Body of pancreas (tissue), 4 donors: ENCODE measurements around the gene CTBP1. TPM values are rescaled to one million over a fixed set of nuclear protein-coding genes. Genes with fewer than 3 reads are reported as not detected.

Experiments
- ATAC-seq: fragments of 150-250 bp; one replicate; pipeline ENCODE4 v1.9.1; 2016
- DNase-seq, 4 donors: peaks; one replicate each; pipeline ENCODE4 v3.0.0-alpha.2; 2019
- H3K27ac ChIP-seq, 4 donors: fragments of 200-600 bp; sonication (generic); 1 replicate in 3 of 4; 2 replicates in 1 of 4; pipeline versions ENCODE4 v1.5.1 to v1.6.1; 2016 to 2019; ENCODE audit warnings: mild to moderate bottlenecking in 1 of 4, mixed read lengths in 1 of 4, moderate library complexity in 1 of 4
- H3K27me3 ChIP-seq, 2 donors: fragments of 200-600 bp; sonication (generic); one replicate each; pipeline ENCODE4 v1.6.0; 2016; ENCODE audit warnings: mild to moderate bottlenecking in 1 of 2
- H3K36me3 ChIP-seq, 2 donors: fragments of 200-600 bp; sonication (generic); replicated peaks in 1 of 2; 2 replicates each; pipeline ENCODE4 v1.5.1; 2016; ENCODE audit warnings: low read depth in 2 of 2; ENCODE audit not compliant: insufficient read depth in 1 of 2
- H3K4me1 ChIP-seq: fragments of 200-600 bp; sonication (generic); one replicate; pipeline ENCODE4 v1.6.0; 2016
- H3K4me3 ChIP-seq, 2 donors: fragments of 200-600 bp; sonication (generic); 1 replicate in 1 of 2; 2 replicates in 1 of 2; pipeline ENCODE4 v1.5.1; 2016 to 2019
- H3K9me3 ChIP-seq, 3 donors: fragments of 200-600 bp; sonication (generic); 1 replicate in 2 of 3; 2 replicates in 1 of 3; pipeline ENCODE4 v1.5.1; 2016
- POLR2A ChIP-seq, 3 donors: fragments of 450-650 bp; IDR thresholded peaks; one replicate each; pipeline ENCODE4 v1.6.1; 2016; ENCODE audit warnings: antibody characterized with exemption in 3 of 3, mild to moderate bottlenecking in 2 of 3
- WGBS, 2 donors: methylation state at CpG; one replicate each; pipeline ENCODE4 v1.1.5; 2017; 5-methylcytosine and 5-hydroxymethylcytosine counted together
- intact Hi-C: fragments of 100-400 bp; cut with DNase I; formaldehyde crosslinking; loops from one replicate; pipeline ENCODE4 v1.15.1; 2023
- total RNA-seq, 2 donors: library from RNA; depleted of rRNA; stranded (reverse); fragments of >200 nt; gene quantifications; one replicate each; pipeline ENCODE4 v1.1.0, GENCODE V29; 2016
- TF ChIP-seq, protein P1 (sequence below), 7 experiments: fragments of 450-650 bp in 4 of 7; fragments of 200-600 bp in 3 of 7; sonication (generic) in 3 of 7; IDR thresholded peaks; one replicate each; pipeline ENCODE4 v1.5.1; 2016 to 2019; ENCODE audit warnings: antibody characterized with exemption in 7 of 7

Gene CTBP1
- total RNA-seq, 2 donors from 2014 or later = 148 to 458 TPM

DNA sequence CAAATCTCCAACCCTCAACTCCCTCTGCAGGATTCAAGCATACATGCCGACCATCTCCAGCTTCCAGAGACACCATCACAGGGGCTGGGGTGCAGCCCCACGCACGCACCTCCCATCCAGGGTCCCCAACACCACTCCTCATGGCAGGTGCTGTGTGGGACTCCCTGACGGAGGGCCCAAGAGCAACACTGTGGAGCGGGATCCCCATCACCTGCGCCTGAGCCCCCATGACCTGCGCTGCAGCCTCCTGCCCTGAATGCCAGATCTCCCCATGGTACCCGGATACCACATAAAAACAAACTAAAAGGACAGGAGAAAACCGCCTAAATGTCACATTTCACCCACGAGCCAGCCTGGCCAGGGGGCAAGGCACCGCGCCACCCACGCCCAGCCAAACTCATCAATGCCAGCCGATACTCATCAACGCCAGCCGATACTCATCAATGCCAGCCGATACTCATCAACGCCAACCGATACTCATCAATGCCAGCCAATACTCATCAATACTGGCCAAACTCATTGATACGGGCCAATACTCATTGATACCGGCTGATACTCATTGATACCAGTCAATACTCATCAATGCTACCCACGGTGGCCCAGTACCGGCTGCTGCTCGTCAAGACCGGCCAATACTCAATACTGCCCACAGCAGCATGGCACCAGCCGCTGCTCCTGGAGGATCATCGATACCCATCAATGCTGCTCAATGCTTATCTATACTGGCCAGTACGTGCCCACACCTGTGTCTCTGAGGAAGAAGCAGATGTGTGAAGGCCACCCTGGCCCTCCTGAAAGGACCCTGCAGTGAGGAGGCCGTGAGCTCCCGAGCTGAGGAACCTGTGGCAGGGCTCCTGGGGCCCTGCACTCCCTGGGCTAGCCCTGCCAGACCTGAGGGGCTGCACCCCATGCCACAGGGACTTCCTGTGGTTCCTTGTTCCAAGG is 6.2 kb downstream of the CTBP1 start:
- no peaks in the 10 kb centered on the region for H3K27me3 ChIP-seq
- peaks cover 72% of the 10 kb centered on the region for H3K4me1 ChIP-seq
- DNase-seq (peak in 2 of 4 donors; percentile 11 to 12), ATAC-seq (no peak)
- peak overlapping the region in 3 of 4 donors; percentile 12 to 97 (median 43) for H3K27ac ChIP-seq
- H3K4me3 ChIP-seq = no peak overlapping the region
- H3K36me3 ChIP-seq = peaks cover 5 to 7% of the 10 kb centered on the region in 2 donors
- TF ChIP-seq, protein P1, sequence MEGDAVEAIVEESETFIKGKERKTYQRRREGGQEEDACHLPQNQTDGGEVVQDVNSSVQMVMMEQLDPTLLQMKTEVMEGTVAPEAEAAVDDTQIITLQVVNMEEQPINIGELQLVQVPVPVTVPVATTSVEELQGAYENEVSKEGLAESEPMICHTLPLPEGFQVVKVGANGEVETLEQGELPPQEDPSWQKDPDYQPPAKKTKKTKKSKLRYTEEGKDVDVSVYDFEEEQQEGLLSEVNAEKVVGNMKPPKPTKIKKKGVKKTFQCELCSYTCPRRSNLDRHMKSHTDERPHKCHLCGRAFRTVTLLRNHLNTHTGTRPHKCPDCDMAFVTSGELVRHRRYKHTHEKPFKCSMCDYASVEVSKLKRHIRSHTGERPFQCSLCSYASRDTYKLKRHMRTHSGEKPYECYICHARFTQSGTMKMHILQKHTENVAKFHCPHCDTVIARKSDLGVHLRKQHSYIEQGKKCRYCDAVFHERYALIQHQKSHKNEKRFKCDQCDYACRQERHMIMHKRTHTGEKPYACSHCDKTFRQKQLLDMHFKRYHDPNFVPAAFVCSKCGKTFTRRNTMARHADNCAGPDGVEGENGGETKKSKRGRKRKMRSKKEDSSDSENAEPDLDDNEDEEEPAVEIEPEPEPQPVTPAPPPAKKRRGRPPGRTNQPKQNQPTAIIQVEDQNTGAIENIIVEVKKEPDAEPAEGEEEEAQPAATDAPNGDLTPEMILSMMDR (IDR thresholded peaks at IDR 0.05) = no peak
- TF ChIP-seq POLR2A (IDR thresholded peaks at IDR 0.05) = no peak
- 84% methylated on average over 20 to 29 of the region's 30 CpGs for WGBS, 2 donors
- intact Hi-C loops = no loop called here
- H3K9me3 ChIP-seq = no peaks in the 10 kb centered on the region

DNA sequence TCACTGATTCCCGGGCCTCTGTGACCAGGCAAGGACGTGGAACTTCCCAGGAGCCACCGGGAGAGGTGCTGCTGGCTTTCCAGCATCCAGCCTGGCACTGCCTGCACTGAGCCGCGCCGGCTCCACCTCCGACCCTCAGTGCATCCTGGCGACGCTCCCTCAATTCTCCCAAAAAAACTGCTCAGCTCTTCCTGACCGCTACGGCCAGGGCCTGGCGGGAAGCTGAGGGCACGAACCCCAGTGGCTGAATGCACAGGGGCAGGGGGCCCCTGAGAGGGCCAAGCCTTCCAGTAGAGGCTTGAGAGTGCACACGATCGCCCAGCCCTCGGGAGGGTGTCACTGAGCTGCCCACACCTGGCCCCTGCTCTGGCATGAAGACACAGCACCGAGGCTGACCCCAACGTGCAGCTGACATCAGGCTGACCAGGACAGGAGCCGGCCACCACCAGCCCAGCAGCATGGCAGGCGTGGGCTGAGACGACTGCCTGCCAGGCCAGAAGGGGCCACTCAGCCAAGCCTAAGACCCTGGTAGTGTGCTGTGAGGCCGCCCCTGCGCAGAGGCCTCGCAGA is 6.9 kb downstream of the CTBP1 start:
- intact Hi-C loops = no loop called here
- H3K9me3 ChIP-seq = no peaks in the 10 kb centered on the region
- ATAC-seq (no peak), DNase-seq (peak in 3 of 4 donors; percentile 11 to 19 (median 17))
- no peak overlapping the region for H3K4me3 ChIP-seq
- H3K27ac ChIP-seq = peak overlapping the region in 2 of 4 donors; percentile 12 to 15
- 69 to 83% methylated on average over 14 to 24 of the region's 24 CpGs for WGBS, 2 donors
- TF ChIP-seq POLR2A (IDR thresholded peaks at IDR 0.05) = no peak
- TF ChIP-seq, protein P1 (IDR thresholded peaks at IDR 0.05) = no peak
- H3K4me1 ChIP-seq = peaks cover 67% of the 10 kb centered on the region
- no peaks in the 10 kb centered on the region for H3K27me3 ChIP-seq
- peaks cover 5 to 9% of the 10 kb centered on the region in 2 donors for H3K36me3 ChIP-seq

DNA sequence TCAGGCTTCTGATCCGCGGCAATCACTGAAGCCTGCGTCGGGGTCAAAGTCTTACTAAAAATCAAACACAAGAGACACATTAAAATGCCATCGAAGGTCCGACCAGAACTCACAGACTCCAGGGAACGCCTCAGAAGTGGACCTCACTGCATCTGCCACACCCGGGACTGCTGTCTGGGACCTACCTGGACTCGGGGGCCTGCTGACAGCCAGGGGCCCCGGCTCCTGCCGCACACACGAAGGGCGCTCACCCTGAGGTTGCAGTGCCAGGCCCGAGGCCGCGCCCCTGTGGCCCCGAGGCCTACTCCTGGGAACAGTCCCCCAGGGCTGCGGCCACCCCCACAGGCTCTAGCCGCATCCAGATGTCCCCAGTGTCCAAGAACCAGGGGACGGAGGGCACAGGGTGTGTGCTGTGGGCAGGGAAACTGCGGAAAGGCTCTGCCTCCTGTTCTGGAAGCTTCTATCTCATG is 7.4 kb downstream of the CTBP1 start:
- intact Hi-C loops = no loop called here
- TF ChIP-seq, protein P1 (IDR thresholded peaks at IDR 0.05) = no peak
- TF ChIP-seq POLR2A (IDR thresholded peaks at IDR 0.05) = no peak
- 64 to 67% methylated on average over 17 to 21 of the region's 21 CpGs for WGBS, 2 donors
- no peaks in the 10 kb centered on the region for H3K9me3 ChIP-seq
- H3K36me3 ChIP-seq = peaks cover 10 to 11% of the 10 kb centered on the region in 2 donors
- H3K27ac ChIP-seq = peak overlapping the region in 1 of 4 donors; percentile 15
- ATAC-seq (no peak), DNase-seq (peak in 1 of 4 donors; percentile 11)
- peaks cover 62% of the 10 kb centered on the region for H3K4me1 ChIP-seq
- no peaks in the 10 kb centered on the region for H3K27me3 ChIP-seq
- H3K4me3 ChIP-seq = no peak overlapping the region

DNA sequence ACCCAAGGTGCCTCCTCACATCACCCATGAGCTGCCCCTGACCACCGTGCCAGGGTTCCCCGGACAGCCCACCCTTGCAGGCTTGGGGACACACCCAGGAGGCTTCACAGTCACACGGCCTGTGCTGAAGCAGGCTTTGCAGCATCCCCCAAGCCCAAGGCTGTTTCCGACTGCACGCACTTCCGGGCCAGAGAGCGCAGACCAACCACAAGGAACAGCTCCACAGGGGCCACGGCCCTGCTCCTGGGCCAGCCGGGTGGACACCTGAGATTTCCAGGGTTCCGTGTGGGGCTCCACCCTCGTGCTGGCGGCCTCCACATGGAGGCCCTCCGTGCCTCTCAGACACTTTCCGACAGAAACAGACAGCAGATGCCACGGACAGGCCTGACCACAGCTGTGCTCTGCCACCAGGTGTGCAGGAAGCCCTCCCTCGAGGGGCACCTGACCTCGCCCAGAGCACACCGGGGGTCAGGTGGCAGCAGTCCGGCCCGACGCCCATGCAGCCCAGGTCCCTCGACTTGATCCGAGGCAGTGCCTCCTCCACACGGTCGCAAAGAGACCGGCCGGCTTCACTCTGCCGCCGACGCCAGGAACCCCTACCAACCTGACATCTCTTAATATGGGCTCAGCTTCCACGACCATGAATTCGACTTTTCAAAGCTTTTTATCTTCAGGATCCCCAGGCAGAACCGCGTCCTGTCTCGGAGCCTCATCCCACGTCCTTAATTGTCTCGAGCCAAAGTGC is 8.0 kb downstream of the CTBP1 start:
- TF ChIP-seq, protein P1 (IDR thresholded peaks at IDR 0.05) = no peak
- TF ChIP-seq POLR2A (IDR thresholded peaks at IDR 0.05) = no peak
- ATAC-seq (no peak), DNase-seq (no peak)
- peaks cover 56% of the 10 kb centered on the region for H3K4me1 ChIP-seq
- no peaks in the 10 kb centered on the region for H3K27me3 ChIP-seq
- no peaks in the 10 kb centered on the region for H3K9me3 ChIP-seq
- WGBS, 2 donors = 76 to 81% methylated on average over 19 to 36 of the region's 37 CpGs
- no peak overlapping the region for H3K4me3 ChIP-seq
- no peak overlapping the region for H3K27ac ChIP-seq
- intact Hi-C loops = no loop called here
- peaks cover 12 to 13% of the 10 kb centered on the region in 2 donors for H3K36me3 ChIP-seq
